GM12878 (cell line): ENCODE data around the gene IL17B. TPM values are rescaled to one million over a fixed set of nuclear protein-coding genes. Genes with fewer than 3 reads are reported as not detected.

Experiments used
- ATAC-seq: fragments of 200-7000 bp; cut with Tn5 transposase; 3 replicates; pipeline ENCODE4 v1.9.1; 2020; ENCODE audit warnings: mild to moderate bottlenecking, moderate library complexity
- BruUV-seq: library from RNA; stranded (reverse); fragments of 400-500 nt; replicated peaks from 2 replicates; lab custom pipeline; 2021; lab: Mats Ljungman, UMichigan
- CTCF ChIA-PET: fragments of 300-600 bp; sonication (Branson Sonifier 250); formaldehyde crosslinking; extraction: SDS; loops from one replicate; lab custom pipeline; 2021; ENCODE audit warnings: inconsistent platforms; lab: Yijun Ruan, JAX
- POLR2A ChIA-PET: fragments of 350-600 bp; formaldehyde crosslinking; extraction: SDS; loops from one replicate; lab custom pipeline; 2021; ENCODE audit warnings: inconsistent platforms; lab: Charles Lee
- RAD21 ChIA-PET: fragments of 300-600 bp; sonication (Branson Sonifier 250); formaldehyde crosslinking; loops from one replicate; lab custom pipeline; 2023; ENCODE audit warnings: antibody characterized with exemption; ENCODE audit not compliant: unreplicated experiment; lab: Charles Lee
- SMC1A ChIA-PET: fragments of 300-600 bp; sonication (Branson Sonifier 250); formaldehyde crosslinking; loops from one replicate; lab custom pipeline; 2023; ENCODE audit not compliant: unreplicated experiment, uncharacterized antibody; lab: Charles Lee
- DNase-seq: peaks from one replicate; pipeline ENCODE4 v3.0.0-alpha.2; 2011; ENCODE audit warnings: low read depth, low spot score
- FAIRE-seq: peaks from 3 replicates; lab custom pipeline; 2011; peaks lifted over from hg19 to GRCh38; lab: Jason Lieb, UNC
- H2AFZ ChIP-seq: 2 replicates; pipeline ENCODE4 v1.6.0; 2011; ENCODE audit warnings: low read depth, low read length, control low read depth; ENCODE audit not compliant: control insufficient read depth
- H3K27ac ChIP-seq: 2 replicates; pipeline ENCODE4 v1.5.1; 2011; ENCODE audit warnings: control low read depth; ENCODE audit not compliant: control insufficient read depth, insufficient read depth
- H3K27me3 ChIP-seq, 2 experiments: replicated peaks in 1 of 2; 2 replicates each; pipeline versions ENCODE4 v1.6.0 to v1.6.1; 2011; ENCODE audit warnings: low read length in 1 of 2; ENCODE audit not compliant: control insufficient read depth in 2 of 2, insufficient read depth in 2 of 2
- H3K36me3 ChIP-seq, 2 experiments: 2 replicates each; pipeline ENCODE4 v1.5.1; 2011; ENCODE audit warnings: low read length in 1 of 2; ENCODE audit not compliant: control insufficient read depth in 2 of 2, insufficient read depth in 2 of 2
- H3K4me1 ChIP-seq: 2 replicates; pipeline ENCODE4 v1.6.1; 2011; ENCODE audit warnings: mild to moderate bottlenecking, low read length, moderate library complexity, mixed read lengths; ENCODE audit not compliant: control insufficient read depth, insufficient read depth
- H3K4me2 ChIP-seq: 2 replicates; pipeline ENCODE4 v1.6.0; 2011; ENCODE audit warnings: control low read depth; ENCODE audit not compliant: control insufficient read depth, insufficient read depth
- H3K4me3 ChIP-seq: fragments of 200-600 bp; sonication (generic); 2 replicates; pipeline ENCODE4 v1.5.1; 2016
- H3K79me2 ChIP-seq: 2 replicates; pipeline ENCODE4 v1.6.0; 2011; ENCODE audit warnings: low read length; ENCODE audit not compliant: control insufficient read depth, insufficient read depth
- H3K9ac ChIP-seq: 2 replicates; pipeline ENCODE4 v1.8.0; 2011; ENCODE audit warnings: low read length, control low read depth, mixed read lengths; ENCODE audit not compliant: control insufficient read depth, insufficient read depth
- H3K9me3 ChIP-seq: replicated peaks from 3 replicates; pipeline ENCODE4 v1.5.1; 2011; ENCODE audit warnings: mild to moderate bottlenecking, low read length; ENCODE audit not compliant: control insufficient read depth, insufficient read depth
- H4K20me1 ChIP-seq: 2 replicates; pipeline ENCODE4 v1.6.0; 2011; ENCODE audit not compliant: control insufficient read depth, insufficient read depth
- CHD4 ChIP-seq: fragments of 200-600 bp; sonication (generic); IDR thresholded peaks from 2 replicates; pipeline ENCODE4 v1.6.1; 2016; ENCODE audit warnings: mild to moderate bottlenecking
- ETV6 ChIP-seq, 2 experiments: fragments of 450-650 bp in 1 of 2; IDR thresholded peaks in 1 of 2; conservative IDR thresholded peaks in 1 of 2; 2 replicates each; pipeline ENCODE4 v1.6.1; 2014; ENCODE audit warnings: antibody characterized with exemption in 1 of 2, borderline replicate concordance in 1 of 2, low read depth in 1 of 2, mild to moderate bottlenecking in 1 of 2, moderate library complexity in 1 of 2
- FOS ChIP-seq: IDR thresholded peaks from 3 replicates; pipeline ENCODE4 v1.6.1; 2011; ENCODE audit warnings: borderline replicate concordance; ENCODE audit not compliant: insufficient read length; ENCODE audit errors: extremely low read depth
- HDGF ChIP-seq: fragments of 450-650 bp; IDR thresholded peaks from 2 replicates; pipeline ENCODE4 v1.6.1; 2016; ENCODE audit warnings: antibody characterized with exemption
- HSF1 ChIP-seq: fragments of 150-350 bp; IDR thresholded peaks from 2 replicates; pipeline ENCODE4 v1.6.1; 2014; ENCODE audit warnings: mild to moderate bottlenecking, low read depth, low read length
- KLF5 ChIP-seq: fragments of 450-650 bp; IDR thresholded peaks from 2 replicates; pipeline ENCODE4 v1.6.1; 2014; ENCODE audit warnings: mild to moderate bottlenecking; ENCODE audit not compliant: partially characterized antibody
- LARP7 ChIP-seq: fragments of 450-650 bp; IDR thresholded peaks from 2 replicates; pipeline ENCODE4 v1.6.1; 2017; ENCODE audit warnings: mild to moderate bottlenecking
- NR2C2 ChIP-seq: IDR thresholded peaks from 2 replicates; pipeline ENCODE4 v1.6.1; 2011; ENCODE audit warnings: borderline replicate concordance, low read depth; ENCODE audit not compliant: control insufficient read depth, insufficient read length
- NR2F1 ChIP-seq: fragments of 450-650 bp; conservative IDR thresholded peaks from 2 replicates; pipeline ENCODE4 v1.6.1; 2017; ENCODE audit warnings: mild to moderate bottlenecking
- RAD21 ChIP-seq: IDR thresholded peaks from 2 replicates; pipeline ENCODE4 v1.6.1; 2011; ENCODE audit warnings: mild to moderate bottlenecking, low read depth, low read length, moderate library complexity; ENCODE audit not compliant: insufficient read depth
- SP1 ChIP-seq: IDR thresholded peaks from one replicate; pipeline ENCODE4 v1.6.1; 2011; ENCODE audit warnings: low read depth, low read length
- ZNF217 ChIP-seq: fragments of 450-650 bp; IDR thresholded peaks from 2 replicates; pipeline ENCODE4 v1.6.1; 2017; ENCODE audit warnings: antibody characterized with exemption, mild to moderate bottlenecking
- WGBS: methylation state at CpG from one replicate; pipeline ENCODE4 v1.1.6; 2016; ENCODE audit warnings: low lambda C conversion rate; ENCODE audit not compliant: insufficient replicate concordance, insufficient coverage; ENCODE audit errors: missing lambda C conversion rate; 5-methylcytosine and 5-hydroxymethylcytosine counted together
- in situ Hi-C: fragments of 300-500 bp; cut with MboI; formaldehyde crosslinking; loops from 9 replicates; pipeline ENCODE4 v1.14.3; 2018; ENCODE audit warnings: mixed read lengths
- intact Hi-C: fragments of 100-400 bp; cut with micrococcal nuclease; formaldehyde crosslinking; loops from one replicate; pipeline ENCODE4 v1.14.2; 2022; ENCODE audit not compliant: unreplicated experiment
- polyA plus RNA-seq, 11 experiments: library from polyadenylated mRNA; depleted of rRNA in 4 of 11; unstranded in 6 of 11; stranded (reverse) in 5 of 11; fragments of >200 nt; fragmentation: Nextera tagmentation in 4 of 11; fragmentation: Illumina TruSeq in 1 of 11; extraction: Ambion mirVana in 4 of 11; extraction: Trizol in 1 of 11; gene quantifications; 1 replicate in 1 of 11; 2 replicates in 10 of 11; pipeline versions ENCODE4 v1.2.1 to v1.2.3, GENCODE V29; 2011 to 2016; ENCODE audit warnings: inconsistent platforms in 2 of 11, missing spikeins in 2 of 11, low read depth in 1 of 11
- total RNA-seq, 4 experiments: library from RNA; depleted of rRNA in 3 of 4; stranded (reverse); fragments of >200 nt in 3 of 4; fragmentation: Illumina TruSeq in 1 of 4; extraction: Trizol in 1 of 4; gene quantifications; 2 replicates each; pipeline versions ENCODE4 v1.2.1 to v1.2.3, GENCODE V29; 2013 to 2021
- TF ChIP-seq, protein P1 (sequence below): fragments of 450-650 bp; IDR thresholded peaks from 2 replicates; pipeline ENCODE4 v1.6.1; 2018; ENCODE audit warnings: borderline replicate concordance, mild to moderate bottlenecking; ENCODE audit not compliant: partially characterized antibody

The IL17B gene
- total and polyA plus RNA-seq, 10 of the 15 experiments (the other 5 are each of a cell fraction or from before 2014, with no cell fraction given): not detected

- RAD21 ChIA-PET: interaction anchor here (1.2 kb wide), 1 partner anchor 9 kb away, joined by 3 read pairs; no protein-coding TSS in a partner anchor
- ATAC-seq: no peak
- H3K79me2 ChIP-seq: no peaks in the 10 kb centered on the region
- no TSS peak for BruUV-seq
- H3K27ac ChIP-seq: no peak overlapping the region
- intact Hi-C loops: no loop called here
- H3K9me3 ChIP-seq: no peaks in the 10 kb centered on the region
- H3K4me1 ChIP-seq: no peaks in the 10 kb centered on the region
- no peak for DNase-seq
- H2AFZ ChIP-seq: no peak overlapping the region
- no peaks in the 10 kb centered on the region for H4K20me1 ChIP-seq
- POLR2A ChIA-PET: interaction anchor here (0.7 to 1.2 kb wide), 4 partner anchors 19 to 124 kb away, joined by 3 to 11 read pairs (median 3); no protein-coding TSS in a partner anchor
- CTCF ChIA-PET: interaction anchor here (0.6 to 2.0 kb wide), 8 partner anchors 10 to 435 kb away, joined by 3 to 7 read pairs (median 4); no protein-coding TSS in a partner anchor
- 38% methylated on average over 6 of the region's 6 CpGs for WGBS
- in situ Hi-C loops: no loop called here
- no peak overlapping the region for H3K4me3 ChIP-seq
- SMC1A ChIA-PET: interaction anchor here (0.7 to 1.2 kb wide), 2 partner anchors 11 to 16 kb away, joined by 3 read pairs; no protein-coding TSS in a partner anchor
- H3K9ac ChIP-seq: no peak overlapping the region
- TF ChIP-seq NR2C2 (no peak), CHD4 (no peak), SP1 (no peak), ETV6 (conservative IDR thresholded peaks at IDR 0.05 in 1 of 2, IDR thresholded peaks at IDR 0.05 in 1 of 2; ENCODE audit: borderline replicate concordance in 1 of 2, low read depth in 1 of 2) (no peak), LARP7 (no peak), KLF5 (no peak), HDGF (no peak), RAD21 (no peak), HSF1 (no peak), FOS (no peak), ZNF217 (no peak), NR2F1 (no peak)
- TF ChIP-seq, protein P1, sequence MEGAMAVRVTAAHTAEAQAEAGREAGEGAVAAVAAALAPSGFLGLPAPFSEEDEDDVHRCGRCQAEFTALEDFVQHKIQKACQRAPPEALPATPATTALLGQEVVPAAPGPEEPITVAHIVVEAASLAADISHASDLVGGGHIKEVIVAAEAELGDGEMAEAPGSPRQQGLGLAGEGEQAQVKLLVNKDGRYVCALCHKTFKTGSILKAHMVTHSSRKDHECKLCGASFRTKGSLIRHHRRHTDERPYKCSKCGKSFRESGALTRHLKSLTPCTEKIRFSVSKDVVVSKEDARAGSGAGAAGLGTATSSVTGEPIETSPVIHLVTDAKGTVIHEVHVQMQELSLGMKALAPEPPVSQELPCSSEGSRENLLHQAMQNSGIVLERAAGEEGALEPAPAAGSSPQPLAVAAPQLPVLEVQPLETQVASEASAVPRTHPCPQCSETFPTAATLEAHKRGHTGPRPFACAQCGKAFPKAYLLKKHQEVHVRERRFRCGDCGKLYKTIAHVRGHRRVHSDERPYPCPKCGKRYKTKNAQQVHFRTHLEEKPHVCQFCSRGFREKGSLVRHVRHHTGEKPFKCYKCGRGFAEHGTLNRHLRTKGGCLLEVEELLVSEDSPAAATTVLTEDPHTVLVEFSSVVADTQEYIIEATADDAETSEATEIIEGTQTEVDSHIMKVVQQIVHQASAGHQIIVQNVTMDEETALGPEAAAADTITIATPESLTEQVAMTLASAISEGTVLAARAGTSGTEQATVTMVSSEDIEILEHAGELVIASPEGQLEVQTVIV: no peak
- no peak for FAIRE-seq
- H3K36me3 ChIP-seq: no peaks in the 10 kb centered on the region
- H3K4me2 ChIP-seq: no peak overlapping the region
- no peaks in the 10 kb centered on the region for H3K27me3 ChIP-seq
Observed at GRCh38 chr5:149418910-149419531, 39.9 kb upstream of the IL17B start.
